Measurements from ENCODE around the gene POLR2B. TPM values are rescaled to one million over a fixed set of nuclear protein-coding genes. Genes with fewer than 3 reads are reported as not detected.

POLR2B gene
- total RNA-seq, 2 experiments from 2014 or later, result 119 TPM

DNA sequence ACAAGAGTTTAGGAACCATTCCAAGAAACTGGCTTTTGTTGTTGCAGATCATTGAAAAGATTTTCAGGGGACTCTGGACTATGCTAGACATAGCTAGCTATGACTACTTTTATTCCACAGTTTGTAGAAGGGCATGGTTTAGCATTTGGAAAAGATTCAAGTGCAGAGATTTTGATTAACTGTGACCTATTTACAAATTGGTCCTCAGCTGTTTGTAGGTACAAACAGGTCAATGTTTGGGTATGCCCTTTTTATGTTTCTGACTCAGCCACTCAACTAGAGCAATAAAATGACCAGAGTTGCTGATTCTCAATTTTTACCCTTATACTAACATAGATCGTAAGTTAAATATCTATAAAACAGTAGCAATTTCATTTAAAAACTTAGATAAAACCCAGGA is 84.8 kb downstream of the POLR2B start:
- POLR2A ChIA-PET, result no interaction called here
- Mint-ChIP-seq H3K36me3 (ENCODE audit: low read depth) (no peaks in the 10 kb centered on the region), H3K4me1 (ENCODE audit: low read depth) (no peaks in the 10 kb centered on the region), H3K9me3 (peaks cover 3% of the 10 kb centered on the region), H3K4me3 (no peak overlapping the region), H3K27ac (no peak overlapping the region), H3K27me3 (peaks cover 7% of the 10 kb centered on the region)
- DNase-seq (no peak), ATAC-seq (no peak)
- no peak for TF ChIP-seq CTCF (IDR thresholded peaks at IDR 0.05)
- intact Hi-C loops (cut with micrococcal nuclease), result no loop called here
- CTCF ChIA-PET, result no interaction called here

- peaks cover 6% of the 10 kb centered on the region for H3K27me3 Mint-ChIP-seq
- CTCF ChIA-PET, result no interaction called here
- POLR2A ChIA-PET, result no interaction called here
- intact Hi-C loops (cut with micrococcal nuclease), result no loop called here
- H3K9me3 Mint-ChIP-seq, result peaks cover 2% of the 10 kb centered on the region
- no peak for DNase-seq
- no peak overlapping the region for H3K4me3 Mint-ChIP-seq
- H3K27ac Mint-ChIP-seq, result no peak overlapping the region
- no peak for ATAC-seq
- TF ChIP-seq CTCF (IDR thresholded peaks at IDR 0.05), result no peak
- no peaks in the 10 kb centered on the region for H3K4me1 Mint-ChIP-seq (ENCODE audit: low read depth)
- no peaks in the 10 kb centered on the region for H3K36me3 Mint-ChIP-seq (ENCODE audit: low read depth)
These were observed 85.4 kb downstream of the POLR2B start for GRCh38 chr4:57064120-57064519.

DNA sequence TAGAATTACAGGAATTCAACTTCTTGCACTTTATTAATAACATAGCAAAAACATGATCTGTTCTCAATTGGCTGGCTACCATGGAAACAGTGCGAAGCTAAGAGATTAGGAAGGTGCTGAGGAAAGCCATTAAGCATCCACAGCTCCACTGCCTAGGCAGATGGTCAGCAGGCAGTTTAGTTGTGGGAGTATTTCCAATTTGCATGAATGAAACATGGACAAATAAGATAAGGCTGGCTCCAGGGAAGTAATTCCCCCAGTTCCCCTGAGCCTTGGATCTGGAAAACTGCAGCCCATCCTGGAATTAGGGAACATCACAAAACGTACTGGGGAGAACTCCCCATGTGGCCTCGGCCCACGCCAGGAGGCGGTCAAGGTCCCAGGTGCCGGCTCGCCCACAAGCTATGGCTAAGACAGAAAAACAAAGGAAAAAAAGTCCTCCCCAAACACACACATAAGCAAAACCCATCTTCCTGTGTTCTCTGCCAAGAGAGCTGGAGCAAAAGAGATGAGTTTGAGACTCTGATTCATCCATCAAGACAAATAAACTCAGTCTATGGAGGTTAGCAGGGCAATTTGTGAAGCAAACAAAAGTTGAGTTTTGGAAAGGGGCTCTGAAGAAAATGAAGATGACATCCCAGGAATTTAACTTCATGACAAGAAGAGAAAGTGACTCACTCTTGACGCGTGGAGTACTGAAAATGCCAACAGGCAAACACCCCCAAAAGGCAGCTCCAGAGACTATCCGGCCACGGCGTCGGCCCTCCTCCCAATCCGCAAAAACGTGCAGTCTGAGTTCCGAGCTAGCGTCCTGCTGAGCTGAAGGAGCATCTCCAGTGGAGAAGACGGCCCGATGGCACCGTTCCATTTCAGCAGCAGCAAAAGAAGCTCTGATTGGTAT is 86.4 kb downstream of the POLR2B start:
- Mint-ChIP-seq H3K4me3 (no peak overlapping the region), H3K27ac (no peak overlapping the region), H3K4me1 (ENCODE audit: low read depth) (no peaks in the 10 kb centered on the region), H3K36me3 (ENCODE audit: low read depth) (no peaks in the 10 kb centered on the region), H3K27me3 (no peaks in the 10 kb centered on the region), H3K9me3 (no peaks in the 10 kb centered on the region)
- CTCF ChIA-PET, result interaction anchor here (1.5 kb wide), 1 partner anchor 98 kb away, joined by 3 read pairs; no protein-coding TSS in a partner anchor
- no peak for TF ChIP-seq CTCF (IDR thresholded peaks at IDR 0.05)
- intact Hi-C loops (cut with micrococcal nuclease), result no loop called here
- POLR2A ChIA-PET, result no interaction called here
- DNase-seq (no peak), ATAC-seq (no peak)

- Mint-ChIP-seq H3K4me1 (ENCODE audit: low read depth) (no peaks in the 10 kb centered on the region), H3K4me3 (no peak overlapping the region), H3K27ac (no peak overlapping the region), H3K36me3 (ENCODE audit: low read depth) (no peaks in the 10 kb centered on the region), H3K9me3 (no peaks in the 10 kb centered on the region), H3K27me3 (no peaks in the 10 kb centered on the region)
- intact Hi-C loops (cut with micrococcal nuclease), result no loop called here
- ChIA-PET CTCF (interaction anchor here (1.5 kb wide), 1 partner anchor 97 kb away, joined by 3 read pairs; no protein-coding TSS in a partner anchor), POLR2A (no interaction called here)
- ATAC-seq (no peak), DNase-seq (no peak)
- no peak for TF ChIP-seq CTCF (IDR thresholded peaks at IDR 0.05)
These were observed 87.2 kb downstream of the POLR2B start for GRCh38 chr4:57065730-57066482.
